HT-29 (cell line): ENCODE data around the gene SMG7. TPM values are rescaled to one million over a fixed set of nuclear protein-coding genes. Genes with fewer than 3 reads are reported as not detected.
A peak's percentile ranks its signal among the peaks of the same experiment; 100 is the strongest.

ENCODE experiments used
- DNase-seq: peaks from one replicate; pipeline ENCODE4 v3.0.0-alpha.2; 2015; ENCODE audit warnings: low spot score
- total RNA-seq: library from RNA; depleted of rRNA; stranded (reverse); fragments of >200 nt; shearing (Covaris generic); gene quantifications from 2 replicates; pipeline ENCODE4 v1.2.3, GENCODE V29; 2014

SMG7 gene
- total RNA-seq, 1 experiment from 2014 or later = 20.7 TPM

- no peak for DNase-seq
Measured at GRCh38 chr1:183565261-183565660, 93.0 kb downstream of the SMG7 start.

- DNase-seq = no peak
Measured at GRCh38 chr1:183566026-183566425, 93.7 kb downstream of the SMG7 start.

- DNase-seq = peak; percentile 63
Measured at GRCh38 chr1:183567584-183567983, 95.3 kb downstream of the SMG7 start.

- DNase-seq = no peak
Measured at GRCh38 chr1:183568176-183569021, 96.1 kb downstream of the SMG7 start.

GRCh38 chr1:183569141-183569540 is 96.8 kb downstream of the SMG7 start:
- no peak for DNase-seq

GRCh38 chr1:183569801-183570200 is 97.5 kb downstream of the SMG7 start:
- no peak for DNase-seq

- DNase-seq = no peak
Measured at GRCh38 chr1:183570451-183570850, 98.2 kb downstream of the SMG7 start.

GRCh38 chr1:183571678-183572268 is 99.5 kb downstream of the SMG7 start:
- no peak for DNase-seq

GRCh38 chr1:183572721-183573120 is 100.4 kb downstream of the SMG7 start:
- no peak for DNase-seq

- DNase-seq = no peak
Measured at GRCh38 chr1:183575606-183576005, 103.3 kb downstream of the SMG7 start.

- no peak for DNase-seq
Measured at GRCh38 chr1:183576537-183576936, 104.2 kb downstream of the SMG7 start.

GRCh38 chr1:183577897-183578465 is 105.7 kb downstream of the SMG7 start:
- no peak for DNase-seq

- no peak for DNase-seq
Measured at GRCh38 chr1:183578856-183579255, 106.6 kb downstream of the SMG7 start.

- DNase-seq = peak; percentile 46
Measured at GRCh38 chr1:183580281-183580682, 108.0 kb downstream of the SMG7 start.

GRCh38 chr1:183582021-183582713 is 109.9 kb downstream of the SMG7 start:
- DNase-seq = no peak

GRCh38 chr1:183583466-183583865 is 111.2 kb downstream of the SMG7 start:
- no peak for DNase-seq

GRCh38 chr1:183584147-183584546 is 111.8 kb downstream of the SMG7 start:
- DNase-seq = no peak

- DNase-seq = no peak
Measured at GRCh38 chr1:183585038-183585437, 112.7 kb downstream of the SMG7 start.

GRCh38 chr1:183586455-183586854 is 114.2 kb downstream of the SMG7 start:
- DNase-seq = no peak

- DNase-seq = no peak
Measured at GRCh38 chr1:183586926-183587325, 114.6 kb downstream of the SMG7 start.

- DNase-seq = no peak
Measured at GRCh38 chr1:183588827-183589226, 116.5 kb downstream of the SMG7 start.

GRCh38 chr1:183589384-183589783 is 117.1 kb downstream of the SMG7 start:
- DNase-seq = no peak
